Measurements from ENCODE around the gene COL23A1. TPM values are rescaled to one million over a fixed set of nuclear protein-coding genes. Genes with fewer than 3 reads are reported as not detected.

The COL23A1 gene
- total RNA-seq, 2 experiments from 2014 or later, result 0.63 to 0.68 TPM

DNA sequence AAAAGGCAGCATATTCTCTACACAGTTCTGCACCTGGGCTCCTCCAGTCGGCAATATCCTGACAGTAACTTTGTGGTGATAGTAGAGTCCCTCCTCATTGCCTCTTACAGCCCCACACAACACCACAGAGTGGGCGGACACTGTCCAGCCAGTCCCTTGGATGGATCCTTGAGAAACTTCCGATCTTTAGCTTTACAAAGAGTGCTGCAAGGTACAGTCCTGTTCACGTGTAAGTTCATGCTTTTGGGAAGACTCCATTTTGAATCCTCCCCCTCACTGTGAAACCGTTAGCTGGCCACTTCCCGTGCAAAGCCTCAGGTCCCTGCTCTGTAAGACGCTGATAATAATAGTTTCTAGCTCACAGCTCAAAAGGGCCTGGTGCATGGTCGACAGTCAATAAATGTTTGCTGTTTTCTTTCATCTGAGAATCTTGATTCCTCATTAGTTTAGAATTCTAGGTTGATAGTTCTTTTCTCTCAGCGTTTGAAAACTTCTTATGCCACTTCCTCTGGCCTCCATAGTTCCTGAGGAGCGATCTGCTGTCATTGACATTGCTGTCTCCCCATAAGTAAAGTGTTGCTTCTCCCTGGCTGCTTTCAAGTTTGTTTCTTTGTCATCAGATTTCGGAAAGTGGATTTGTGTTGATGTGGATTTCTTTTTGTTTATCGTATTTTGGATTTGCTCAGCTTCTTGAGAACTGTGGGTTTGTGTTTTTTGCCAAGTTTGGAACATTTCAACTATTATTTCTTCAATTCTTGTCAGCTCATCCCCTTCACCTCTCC lies 82.9 kb downstream of the COL23A1 start:
- POLR2A ChIA-PET, result no interaction called here
- CTCF ChIA-PET, result no interaction called here
- Mint-ChIP-seq H3K36me3 (ENCODE audit: low read depth) (no peaks in the 10 kb centered on the region), H3K27ac (no peak overlapping the region), H3K4me3 (no peak overlapping the region), H3K27me3 (ENCODE audit: low read depth) (peaks cover 2% of the 10 kb centered on the region), H3K4me1 (ENCODE audit: low read depth) (no peaks in the 10 kb centered on the region), H3K9me3 (ENCODE audit: insufficient read depth) (no peaks in the 10 kb centered on the region)
- DNase-seq (no peak), ATAC-seq (no peak)

DNA sequence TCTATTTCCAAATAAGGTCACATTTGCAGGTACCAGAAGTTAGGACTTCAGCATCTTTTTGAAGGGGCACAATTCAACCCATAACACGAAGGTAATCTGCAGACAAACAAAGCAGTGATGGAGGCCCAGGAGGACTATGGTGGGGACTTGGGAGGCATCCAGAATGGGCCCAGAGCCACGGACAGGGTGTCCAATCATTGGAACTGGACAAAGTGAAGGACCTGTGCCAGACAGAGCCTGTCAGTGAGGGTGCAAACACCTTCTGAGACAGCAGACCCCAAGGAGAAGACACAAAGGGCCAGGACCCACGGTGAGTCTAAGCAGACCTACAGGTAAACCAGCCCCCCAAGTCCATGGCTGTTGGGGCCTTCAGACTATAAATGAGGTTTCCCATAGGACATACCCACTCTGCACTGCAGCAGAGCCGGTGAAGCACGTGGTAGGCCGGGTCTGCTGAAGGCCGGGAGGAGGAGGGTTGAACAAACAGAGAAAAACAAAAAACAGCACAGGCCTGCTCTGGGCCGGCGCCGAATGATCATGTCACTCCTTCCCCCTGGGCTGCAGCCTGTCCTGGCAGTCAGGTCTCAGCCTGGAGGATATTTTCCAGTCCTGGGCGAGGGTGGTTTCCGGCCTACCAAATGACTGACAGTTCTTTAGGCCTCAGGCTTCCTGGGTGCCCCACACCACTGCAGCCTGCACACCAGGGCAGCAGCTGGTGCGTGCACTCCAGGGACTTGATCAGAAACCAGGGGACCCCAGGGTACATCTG lies 84.4 kb downstream of the COL23A1 start:
- H3K27ac Mint-ChIP-seq, result no peak overlapping the region
- POLR2A ChIA-PET, result no interaction called here
- ATAC-seq, result no peak
- H3K27me3 Mint-ChIP-seq (ENCODE audit: low read depth), result peaks cover 2% of the 10 kb centered on the region
- CTCF ChIA-PET, result no interaction called here
- DNase-seq, result no peak
- H3K4me1 Mint-ChIP-seq (ENCODE audit: low read depth), result no peaks in the 10 kb centered on the region
- H3K9me3 Mint-ChIP-seq (ENCODE audit: insufficient read depth), result no peaks in the 10 kb centered on the region
- no peak overlapping the region for H3K4me3 Mint-ChIP-seq
- H3K36me3 Mint-ChIP-seq (ENCODE audit: low read depth), result no peaks in the 10 kb centered on the region

DNA sequence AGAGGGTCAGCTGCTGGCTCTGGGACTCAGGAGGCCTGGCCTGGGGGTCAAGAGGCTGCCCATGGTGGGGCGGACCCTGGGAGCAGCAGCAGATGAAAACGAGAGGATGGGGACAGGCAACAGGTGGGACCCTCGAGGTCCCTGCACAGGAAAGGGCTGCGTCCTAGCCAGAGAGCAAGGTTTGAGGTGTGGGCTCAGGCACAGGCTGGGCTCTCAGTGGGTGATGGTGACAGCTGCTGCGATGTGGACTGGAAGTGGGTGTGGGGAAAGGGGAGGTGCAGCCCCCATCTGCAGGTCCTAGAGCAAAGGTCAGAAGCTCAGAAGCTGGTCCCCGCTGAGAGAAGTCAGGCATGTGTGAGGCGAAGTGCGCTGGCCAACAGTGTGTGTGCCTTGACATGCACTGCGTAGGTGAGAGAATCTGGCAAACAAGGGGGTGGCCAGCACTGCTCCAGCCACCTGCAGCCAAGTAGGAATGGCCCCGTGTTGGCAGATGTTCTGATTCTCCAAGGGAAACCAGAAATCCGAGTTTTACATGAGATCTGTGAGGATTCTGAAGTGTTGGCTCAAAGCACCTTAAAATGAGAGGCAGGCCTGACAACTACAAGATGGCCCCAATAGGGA lies 85.7 kb downstream of the COL23A1 start:
- POLR2A ChIA-PET, result no interaction called here
- H3K36me3 Mint-ChIP-seq (ENCODE audit: low read depth), result no peaks in the 10 kb centered on the region
- CTCF ChIA-PET, result no interaction called here
- H3K27ac Mint-ChIP-seq, result no peak overlapping the region
- H3K27me3 Mint-ChIP-seq (ENCODE audit: low read depth), result peaks cover 2% of the 10 kb centered on the region
- no peaks in the 10 kb centered on the region for H3K9me3 Mint-ChIP-seq (ENCODE audit: insufficient read depth)
- DNase-seq (no peak), ATAC-seq (no peak)
- no peaks in the 10 kb centered on the region for H3K4me1 Mint-ChIP-seq (ENCODE audit: low read depth)
- H3K4me3 Mint-ChIP-seq, result no peak overlapping the region

DNA sequence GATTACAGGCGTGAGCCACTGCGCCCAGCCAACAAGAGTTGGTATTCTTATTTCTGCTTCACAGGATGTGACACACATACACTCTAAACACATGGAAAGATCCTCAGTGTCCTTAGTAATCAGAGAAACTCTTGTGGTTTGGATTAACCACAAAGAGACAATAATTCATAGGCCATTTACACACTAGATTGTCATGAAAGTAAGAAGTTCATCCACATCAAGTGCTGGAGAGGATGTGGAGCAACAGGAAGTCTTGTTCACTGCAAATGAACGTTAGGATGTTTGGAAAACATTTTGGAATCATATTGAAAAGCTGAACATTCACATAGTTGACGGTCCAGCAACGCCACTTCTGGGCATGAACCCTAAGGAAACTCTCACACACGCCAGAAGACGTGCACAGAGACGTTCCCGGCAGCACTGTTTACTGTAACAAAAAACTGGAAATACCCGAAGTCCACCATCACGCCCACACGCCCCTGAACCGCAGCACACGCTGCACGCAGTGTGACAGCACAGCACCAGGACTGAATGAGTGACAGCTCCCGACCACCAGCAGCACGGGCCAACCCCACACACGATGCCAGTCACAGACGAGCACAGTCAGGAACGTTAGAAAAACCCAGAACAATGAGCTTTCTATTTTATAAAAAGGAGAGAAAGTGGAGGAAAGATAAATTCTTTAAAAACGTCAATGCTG lies 87.6 kb downstream of the COL23A1 start:
- ChIA-PET CTCF (no interaction called here), POLR2A (no interaction called here)
- no peaks in the 10 kb centered on the region for H3K9me3 Mint-ChIP-seq (ENCODE audit: insufficient read depth)
- no peak overlapping the region for H3K27ac Mint-ChIP-seq
- no peak for ATAC-seq
- H3K4me1 Mint-ChIP-seq (ENCODE audit: low read depth), result no peaks in the 10 kb centered on the region
- no peak for DNase-seq
- no peaks in the 10 kb centered on the region for H3K36me3 Mint-ChIP-seq (ENCODE audit: low read depth)
- no peak overlapping the region for H3K4me3 Mint-ChIP-seq
- peaks cover 1% of the 10 kb centered on the region for H3K27me3 Mint-ChIP-seq (ENCODE audit: low read depth)

DNA sequence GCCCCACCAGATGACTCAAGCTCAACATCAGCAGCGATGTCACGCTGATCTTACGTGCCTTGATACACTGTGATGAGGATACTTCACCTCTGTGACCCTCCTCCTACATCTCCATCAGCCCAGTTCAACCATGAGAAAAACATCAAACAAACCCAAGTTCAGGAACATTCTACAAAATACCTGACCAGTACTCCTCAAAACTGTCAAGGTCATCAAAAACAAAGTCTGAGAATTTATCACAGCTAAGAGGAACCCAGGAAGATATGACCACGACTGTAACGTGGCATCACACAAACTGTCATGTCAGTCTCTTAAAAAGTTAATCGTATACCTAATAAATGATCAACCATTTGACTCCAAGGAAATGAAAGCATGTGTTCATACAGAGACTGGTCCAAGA lies 90.8 kb downstream of the COL23A1 start:
- POLR2A ChIA-PET, result no interaction called here
- Mint-ChIP-seq H3K9me3 (ENCODE audit: insufficient read depth) (no peaks in the 10 kb centered on the region), H3K4me1 (ENCODE audit: low read depth) (no peaks in the 10 kb centered on the region), H3K27me3 (ENCODE audit: low read depth) (peaks cover 7% of the 10 kb centered on the region), H3K4me3 (no peak overlapping the region), H3K36me3 (ENCODE audit: low read depth) (no peaks in the 10 kb centered on the region), H3K27ac (no peak overlapping the region)
- CTCF ChIA-PET, result no interaction called here
- DNase-seq (no peak), ATAC-seq (no peak)

DNA sequence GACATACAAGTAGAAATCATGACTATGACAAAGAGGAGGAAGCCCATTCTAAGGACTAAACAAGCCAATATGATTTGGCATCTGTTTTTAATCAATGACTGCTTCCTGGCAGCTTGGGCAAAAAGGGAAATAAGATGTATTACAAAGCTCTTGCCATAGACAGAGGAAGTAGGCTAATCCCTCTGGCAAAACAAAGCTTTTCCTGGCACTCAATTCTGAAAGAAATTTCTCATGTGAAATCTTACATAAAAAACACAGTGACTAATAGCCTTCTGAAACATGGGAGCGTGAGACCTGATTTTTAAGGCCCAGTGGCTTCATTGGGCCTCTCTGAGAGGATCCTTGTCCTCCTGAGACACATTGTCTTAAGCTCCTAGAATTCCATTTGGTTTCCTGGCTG lies 93.6 kb downstream of the COL23A1 start:
- DNase-seq (no peak), ATAC-seq (no peak)
- H3K4me3 Mint-ChIP-seq, result no peak overlapping the region
- H3K4me1 Mint-ChIP-seq (ENCODE audit: low read depth), result no peaks in the 10 kb centered on the region
- ChIA-PET CTCF (no interaction called here), POLR2A (no interaction called here)
- H3K9me3 Mint-ChIP-seq (ENCODE audit: insufficient read depth), result no peaks in the 10 kb centered on the region
- H3K27ac Mint-ChIP-seq, result no peak overlapping the region
- H3K27me3 Mint-ChIP-seq (ENCODE audit: low read depth), result peaks cover 7% of the 10 kb centered on the region
- H3K36me3 Mint-ChIP-seq (ENCODE audit: low read depth), result no peaks in the 10 kb centered on the region

DNA sequence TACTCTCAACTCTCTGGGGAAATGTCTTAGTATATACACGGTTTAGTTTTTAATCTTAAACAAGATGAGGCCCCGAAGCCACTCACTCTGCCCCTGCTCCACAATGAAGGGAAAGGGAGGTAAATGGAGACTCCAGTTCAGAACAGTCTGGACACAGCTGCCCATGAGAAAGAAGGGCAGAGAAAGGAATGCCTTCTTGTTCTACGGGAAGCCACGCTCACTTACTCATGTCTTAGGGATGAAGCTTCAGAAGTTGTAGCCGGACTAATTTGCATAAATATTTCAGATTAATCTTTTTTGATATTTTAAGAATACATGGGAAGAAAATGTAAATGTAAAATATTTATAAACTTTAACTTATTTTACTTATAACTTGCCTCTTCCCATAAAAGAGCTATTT lies 94.0 kb downstream of the COL23A1 start:
- no peak overlapping the region for H3K27ac Mint-ChIP-seq
- ATAC-seq (no peak), DNase-seq (no peak)
- no peaks in the 10 kb centered on the region for H3K36me3 Mint-ChIP-seq (ENCODE audit: low read depth)
- POLR2A ChIA-PET, result no interaction called here
- no peaks in the 10 kb centered on the region for H3K9me3 Mint-ChIP-seq (ENCODE audit: insufficient read depth)
- H3K4me1 Mint-ChIP-seq (ENCODE audit: low read depth), result no peaks in the 10 kb centered on the region
- H3K27me3 Mint-ChIP-seq (ENCODE audit: low read depth), result peaks cover 7% of the 10 kb centered on the region
- H3K4me3 Mint-ChIP-seq, result no peak overlapping the region
- CTCF ChIA-PET, result no interaction called here

DNA sequence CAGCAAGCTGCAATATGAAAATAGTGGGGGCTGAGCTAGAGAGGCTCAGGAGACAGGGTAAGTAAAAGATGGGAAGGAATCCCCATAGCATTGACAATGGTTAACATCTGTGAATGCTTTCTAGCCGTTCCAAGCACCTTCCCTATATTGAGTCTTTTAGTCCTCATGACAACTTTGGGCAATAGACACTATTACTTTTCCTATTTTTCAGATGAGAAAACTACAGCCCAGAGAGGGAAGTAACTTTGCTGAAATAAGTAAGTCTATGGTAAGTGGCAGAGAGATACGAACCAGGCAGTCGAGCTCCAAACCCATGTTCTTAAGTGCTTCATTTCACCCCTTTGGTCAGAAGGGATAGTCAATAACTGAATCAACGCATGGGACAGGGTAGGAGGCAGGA lies 94.5 kb downstream of the COL23A1 start:
- CTCF ChIA-PET, result no interaction called here

DNA sequence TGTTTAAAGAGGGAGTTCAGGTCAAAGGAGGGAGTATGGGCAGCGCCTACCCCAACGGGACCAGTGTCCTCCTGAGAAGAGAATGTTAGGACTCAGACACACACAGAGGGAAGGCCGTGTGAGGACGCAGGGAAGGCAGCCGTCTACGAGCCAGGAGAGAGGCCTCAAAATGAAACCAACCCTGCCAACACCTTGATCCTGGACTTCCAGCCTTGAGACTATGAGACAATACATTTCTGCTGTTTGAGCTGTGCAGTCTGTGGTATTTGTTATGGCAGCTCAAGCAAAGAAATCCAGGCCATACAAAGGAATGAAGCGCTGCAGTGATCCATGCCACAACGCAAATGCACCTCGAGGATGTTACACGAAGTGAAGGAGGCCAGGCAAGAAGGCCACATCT lies 97.9 kb downstream of the COL23A1 start:
- ATAC-seq (no peak), DNase-seq (no peak)
- Mint-ChIP-seq H3K36me3 (ENCODE audit: low read depth) (no peaks in the 10 kb centered on the region), H3K27me3 (ENCODE audit: low read depth) (peaks cover 7% of the 10 kb centered on the region), H3K9me3 (ENCODE audit: insufficient read depth) (no peaks in the 10 kb centered on the region), H3K27ac (no peak overlapping the region), H3K4me3 (no peak overlapping the region), H3K4me1 (ENCODE audit: low read depth) (no peaks in the 10 kb centered on the region)
- ChIA-PET CTCF (no interaction called here), POLR2A (no interaction called here)

More for the DNA sequence above, 94.5 kb downstream of the COL23A1 start:
- DNase-seq (no peak), ATAC-seq (no peak)
- POLR2A ChIA-PET, result no interaction called here
- no peaks in the 10 kb centered on the region for H3K4me1 Mint-ChIP-seq (ENCODE audit: low read depth)
- H3K36me3 Mint-ChIP-seq (ENCODE audit: low read depth), result no peaks in the 10 kb centered on the region
- no peak overlapping the region for H3K4me3 Mint-ChIP-seq
- H3K27ac Mint-ChIP-seq, result no peak overlapping the region
- peaks cover 7% of the 10 kb centered on the region for H3K27me3 Mint-ChIP-seq (ENCODE audit: low read depth)
- no peaks in the 10 kb centered on the region for H3K9me3 Mint-ChIP-seq (ENCODE audit: insufficient read depth)

DNA sequence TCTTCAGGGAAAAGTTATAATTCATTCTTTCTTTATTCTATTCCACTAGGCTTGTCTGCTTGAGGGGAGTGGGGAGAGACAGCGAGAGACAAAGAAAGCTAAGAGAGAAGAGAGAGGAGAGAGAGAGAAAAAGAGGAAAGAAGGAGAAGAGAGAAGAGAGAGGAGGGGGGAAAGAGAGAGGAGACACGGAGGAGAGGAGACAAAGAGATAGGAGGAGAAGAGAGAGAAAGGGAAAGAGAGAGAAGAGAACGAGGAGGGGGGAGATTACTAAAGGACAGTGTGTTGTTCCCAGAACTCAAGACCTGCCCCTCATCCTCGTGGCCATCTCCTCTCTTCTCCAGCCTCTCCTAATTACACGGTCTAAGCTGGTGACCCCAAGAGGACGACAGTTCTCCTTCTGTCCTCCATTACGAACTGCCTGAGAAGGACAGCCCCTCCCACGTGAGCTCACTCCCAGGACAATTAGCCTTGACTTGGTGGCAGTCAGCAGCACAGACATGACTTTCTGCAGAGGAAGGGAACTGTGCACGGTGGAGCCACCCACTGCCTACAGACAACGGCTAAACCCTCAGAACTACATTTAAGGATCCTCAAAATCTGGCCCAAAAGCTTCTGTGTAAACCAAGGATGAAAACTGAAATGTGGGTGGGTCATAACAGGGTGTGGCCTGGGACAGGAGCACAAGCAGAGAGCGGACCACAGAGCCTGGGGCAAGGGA lies 99.1 kb downstream of the COL23A1 start:
- CTCF ChIA-PET, result interaction anchor here (0.9 to 1.6 kb wide), 3 partner anchors 19 to 175 kb away, joined by 3 to 4 read pairs (median 3); no protein-coding TSS in a partner anchor
- no peaks in the 10 kb centered on the region for H3K4me1 Mint-ChIP-seq (ENCODE audit: low read depth)
- H3K9me3 Mint-ChIP-seq (ENCODE audit: insufficient read depth), result no peaks in the 10 kb centered on the region
- no peak for DNase-seq
- POLR2A ChIA-PET, result no interaction called here
- no peak for ATAC-seq
- peaks cover 6% of the 10 kb centered on the region for H3K27me3 Mint-ChIP-seq (ENCODE audit: low read depth)
- H3K4me3 Mint-ChIP-seq, result no peak overlapping the region
- no peak overlapping the region for H3K27ac Mint-ChIP-seq
- no peaks in the 10 kb centered on the region for H3K36me3 Mint-ChIP-seq (ENCODE audit: low read depth)

DNA sequence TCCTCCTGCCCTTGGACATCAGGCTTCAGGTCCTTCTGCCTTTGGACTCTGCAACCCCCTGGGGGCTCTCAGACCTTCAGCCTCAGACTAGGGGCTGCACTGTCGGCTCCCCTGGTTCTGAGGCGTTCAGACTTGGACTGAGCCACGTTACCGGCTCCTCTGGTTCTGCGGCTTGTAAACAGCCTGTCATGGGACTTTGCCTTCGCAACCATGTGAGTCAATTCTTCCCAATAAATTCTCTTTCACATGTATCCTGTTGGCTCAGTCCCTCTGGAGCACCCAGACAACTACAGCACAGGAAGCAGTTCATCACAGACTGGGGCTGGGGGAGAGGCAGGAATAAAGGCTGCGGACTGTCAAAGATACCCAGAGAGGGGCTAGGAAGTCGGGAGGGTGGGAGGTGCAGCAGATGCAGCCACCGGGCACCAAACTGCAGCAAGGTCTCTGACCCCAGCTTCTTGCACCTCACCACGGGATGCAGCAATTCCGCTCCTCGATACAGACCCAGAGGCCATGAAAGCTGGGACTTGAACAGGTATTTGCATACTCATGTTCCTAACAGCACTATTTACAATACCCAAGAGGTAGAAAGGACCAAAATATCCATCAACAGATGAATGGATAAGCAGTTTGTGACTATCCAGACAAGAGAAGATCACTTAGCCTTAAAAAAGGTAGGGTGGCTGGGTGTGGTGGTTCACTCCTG lies 100.8 kb downstream of the COL23A1 start:
- Mint-ChIP-seq H3K9me3 (ENCODE audit: insufficient read depth) (no peaks in the 10 kb centered on the region), H3K36me3 (ENCODE audit: low read depth) (no peaks in the 10 kb centered on the region), H3K27ac (no peak overlapping the region), H3K27me3 (ENCODE audit: low read depth) (peaks cover 4% of the 10 kb centered on the region), H3K4me1 (ENCODE audit: low read depth) (no peaks in the 10 kb centered on the region), H3K4me3 (no peak overlapping the region)
- no peak for ATAC-seq
- ChIA-PET CTCF (interaction anchor here (1.6 kb wide), 1 partner anchor 28 kb away, joined by 4 read pairs; no protein-coding TSS in a partner anchor), POLR2A (no interaction called here)
- no peak for DNase-seq

Data from activated CD8-positive, alpha-beta T cell treated with anti-CD3 and anti-CD28 coated beads, Interleukin-2, amount 10 ng/mL, durations not matched to agents 7 days and 5 days (primary cell).